ENCODE data around the gene USP6NL. TPM values are rescaled to one million over a fixed set of nuclear protein-coding genes. Genes with fewer than 3 reads are reported as not detected.

USP6NL gene
- total and polyA plus RNA-seq, 2 of the 13 experiments (the other 11 are each of a cell fraction or from before 2014, with no cell fraction given): 10.5 to 22.9 TPM

- TF ChIP-seq ZNF280D (CRISPR knock-in tag; IDR thresholded peaks at IDR 0.05) (no peak), HOXD1 (CRISPR knock-in tag; IDR thresholded peaks at IDR 0.05) (peak; percentile 34; the same call in 1 of the 2 replicates), SUZ12 (IDR thresholded peaks at IDR 0.05; ENCODE audit: low read depth, low read length) (no peak), ESRRA (CRISPR knock-in tag; IDR thresholded peaks at IDR 0.05; ENCODE audit: low read depth) (no peak), ZBTB38 (CRISPR knock-in tag; IDR thresholded peaks at IDR 0.05) (no peak), MTA3 (CRISPR knock-in tag; IDR thresholded peaks at IDR 0.05) (no peak), TBX3 (IDR thresholded peaks at IDR 0.05; ENCODE audit: borderline replicate concordance) (peak; percentile 84), NR3C1 (CRISPR knock-in tag; IDR thresholded peaks at IDR 0.05) (no peak), YEATS2 (CRISPR knock-in tag; IDR thresholded peaks at IDR 0.05; ENCODE audit: borderline replicate concordance) (0 out of 2 replicates have a peak, but pooled peaks have one; percentile 18), ARNT (IDR thresholded peaks at IDR 0.05) (no peak), ZFP37 (CRISPR knock-in tag; IDR thresholded peaks at IDR 0.05; ENCODE audit: borderline replicate concordance) (no peak), ZBTB39 (CRISPR knock-in tag; IDR thresholded peaks at IDR 0.05) (0 out of 2 replicates have a peak, but pooled peaks have one; percentile 58), NFE2L1 (CRISPR knock-in tag; IDR thresholded peaks at IDR 0.05; ENCODE audit: borderline replicate concordance) (no peak), ZNF530 (CRISPR knock-in tag; IDR thresholded peaks at IDR 0.05; ENCODE audit: low read depth) (no peak), MXD1 (CRISPR knock-in tag; IDR thresholded peaks at IDR 0.05) (no peak)
- TF ChIP-seq, protein P1, sequence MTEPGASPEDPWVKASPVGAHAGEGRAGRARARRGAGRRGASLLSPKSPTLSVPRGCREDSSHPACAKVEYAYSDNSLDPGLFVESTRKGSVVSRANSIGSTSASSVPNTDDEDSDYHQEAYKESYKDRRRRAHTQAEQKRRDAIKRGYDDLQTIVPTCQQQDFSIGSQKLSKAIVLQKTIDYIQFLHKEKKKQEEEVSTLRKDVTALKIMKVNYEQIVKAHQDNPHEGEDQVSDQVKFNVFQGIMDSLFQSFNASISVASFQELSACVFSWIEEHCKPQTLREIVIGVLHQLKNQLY (CRISPR knock-in tag; IDR thresholded peaks at IDR 0.05): peak; percentile 48; the same call in 1 of the 2 replicates
- TF ChIP-seq, protein P2, sequence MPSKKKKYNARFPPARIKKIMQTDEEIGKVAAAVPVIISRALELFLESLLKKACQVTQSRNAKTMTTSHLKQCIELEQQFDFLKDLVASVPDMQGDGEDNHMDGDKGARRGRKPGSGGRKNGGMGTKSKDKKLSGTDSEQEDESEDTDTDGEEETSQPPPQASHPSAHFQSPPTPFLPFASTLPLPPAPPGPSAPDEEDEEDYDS (CRISPR knock-in tag; IDR thresholded peaks at IDR 0.05): peak; percentile 46; the same call in 1 of the 2 replicates
- TF ChIP-seq, protein P3, sequence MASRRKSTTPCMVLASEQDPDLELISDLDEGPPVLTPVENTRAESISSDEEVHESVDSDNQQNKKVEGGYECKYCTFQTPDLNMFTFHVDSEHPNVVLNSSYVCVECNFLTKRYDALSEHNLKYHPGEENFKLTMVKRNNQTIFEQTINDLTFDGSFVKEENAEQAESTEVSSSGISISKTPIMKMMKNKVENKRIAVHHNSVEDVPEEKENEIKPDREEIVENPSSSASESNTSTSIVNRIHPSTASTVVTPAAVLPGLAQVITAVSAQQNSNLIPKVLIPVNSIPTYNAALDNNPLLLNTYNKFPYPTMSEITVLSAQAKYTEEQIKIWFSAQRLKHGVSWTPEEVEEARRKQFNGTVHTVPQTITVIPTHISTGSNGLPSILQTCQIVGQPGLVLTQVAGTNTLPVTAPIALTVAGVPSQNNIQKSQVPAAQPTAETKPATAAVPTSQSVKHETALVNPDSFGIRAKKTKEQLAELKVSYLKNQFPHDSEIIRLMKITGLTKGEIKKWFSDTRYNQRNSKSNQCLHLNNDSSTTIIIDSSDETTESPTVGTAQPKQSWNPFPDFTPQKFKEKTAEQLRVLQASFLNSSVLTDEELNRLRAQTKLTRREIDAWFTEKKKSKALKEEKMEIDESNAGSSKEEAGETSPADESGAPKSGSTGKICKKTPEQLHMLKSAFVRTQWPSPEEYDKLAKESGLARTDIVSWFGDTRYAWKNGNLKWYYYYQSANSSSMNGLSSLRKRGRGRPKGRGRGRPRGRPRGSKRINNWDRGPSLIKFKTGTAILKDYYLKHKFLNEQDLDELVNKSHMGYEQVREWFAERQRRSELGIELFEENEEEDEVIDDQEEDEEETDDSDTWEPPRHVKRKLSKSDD (CRISPR knock-in tag; IDR thresholded peaks at IDR 0.05; ENCODE audit: low read depth): peak; percentile 54; the same call in 1 of the 2 replicates
- TF ChIP-seq, protein P4, sequence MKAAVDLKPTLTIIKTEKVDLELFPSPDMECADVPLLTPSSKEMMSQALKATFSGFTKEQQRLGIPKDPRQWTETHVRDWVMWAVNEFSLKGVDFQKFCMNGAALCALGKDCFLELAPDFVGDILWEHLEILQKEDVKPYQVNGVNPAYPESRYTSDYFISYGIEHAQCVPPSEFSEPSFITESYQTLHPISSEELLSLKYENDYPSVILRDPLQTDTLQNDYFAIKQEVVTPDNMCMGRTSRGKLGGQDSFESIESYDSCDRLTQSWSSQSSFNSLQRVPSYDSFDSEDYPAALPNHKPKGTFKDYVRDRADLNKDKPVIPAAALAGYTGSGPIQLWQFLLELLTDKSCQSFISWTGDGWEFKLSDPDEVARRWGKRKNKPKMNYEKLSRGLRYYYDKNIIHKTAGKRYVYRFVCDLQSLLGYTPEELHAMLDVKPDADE (CRISPR knock-in tag; IDR thresholded peaks at IDR 0.05): no peak
Observed at GRCh38 chr10:11602919-11603523, 8.4 kb downstream of the USP6NL start (continued).

All from HepG2 (cell line).